22Rv1 (cell line): Measurements from ENCODE around the gene DHX15.

ENCODE experiments used
- H3K27ac ChIP-seq: fragments of 450-650 bp; 2 replicates; pipeline ENCODE4 v1.5.1; 2017
- ZFX ChIP-seq: fragments of 450-650 bp; IDR thresholded peaks from 2 replicates; pipeline ENCODE4 v1.6.1; 2017; ENCODE audit warnings: antibody characterized with exemption, borderline replicate concordance
- TF ChIP-seq, protein P1 (sequence below): fragments of 450-650 bp; IDR thresholded peaks from 2 replicates; pipeline ENCODE4 v1.5.1; 2017; ENCODE audit warnings: mild to moderate bottlenecking

Gene DHX15

DNA sequence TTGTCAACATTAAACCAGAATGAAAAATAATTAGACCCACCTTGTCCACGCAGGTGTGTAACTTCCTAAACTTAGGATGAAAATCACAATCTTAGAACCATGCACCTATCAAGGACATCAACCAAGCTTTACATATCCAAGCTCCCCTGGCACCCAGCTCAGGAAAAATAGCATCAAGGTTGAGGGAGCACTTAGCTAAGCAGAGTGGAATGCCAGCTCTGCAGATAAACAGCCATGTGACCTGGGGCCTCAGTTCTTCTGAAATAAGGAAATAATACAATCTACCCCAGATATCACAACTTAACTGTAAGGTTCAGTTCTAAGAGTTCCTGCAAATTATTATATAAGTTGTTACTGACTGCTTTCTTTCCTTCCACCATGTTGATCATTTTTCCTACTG lies 64.7 kb downstream of the DHX15 start:
- peak overlapping the region; percentile 18; the same call in 1 of the 2 replicates for H3K27ac ChIP-seq
- TF ChIP-seq, protein P1, sequence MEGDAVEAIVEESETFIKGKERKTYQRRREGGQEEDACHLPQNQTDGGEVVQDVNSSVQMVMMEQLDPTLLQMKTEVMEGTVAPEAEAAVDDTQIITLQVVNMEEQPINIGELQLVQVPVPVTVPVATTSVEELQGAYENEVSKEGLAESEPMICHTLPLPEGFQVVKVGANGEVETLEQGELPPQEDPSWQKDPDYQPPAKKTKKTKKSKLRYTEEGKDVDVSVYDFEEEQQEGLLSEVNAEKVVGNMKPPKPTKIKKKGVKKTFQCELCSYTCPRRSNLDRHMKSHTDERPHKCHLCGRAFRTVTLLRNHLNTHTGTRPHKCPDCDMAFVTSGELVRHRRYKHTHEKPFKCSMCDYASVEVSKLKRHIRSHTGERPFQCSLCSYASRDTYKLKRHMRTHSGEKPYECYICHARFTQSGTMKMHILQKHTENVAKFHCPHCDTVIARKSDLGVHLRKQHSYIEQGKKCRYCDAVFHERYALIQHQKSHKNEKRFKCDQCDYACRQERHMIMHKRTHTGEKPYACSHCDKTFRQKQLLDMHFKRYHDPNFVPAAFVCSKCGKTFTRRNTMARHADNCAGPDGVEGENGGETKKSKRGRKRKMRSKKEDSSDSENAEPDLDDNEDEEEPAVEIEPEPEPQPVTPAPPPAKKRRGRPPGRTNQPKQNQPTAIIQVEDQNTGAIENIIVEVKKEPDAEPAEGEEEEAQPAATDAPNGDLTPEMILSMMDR, result no peak
- no peak for TF ChIP-seq ZFX

DNA sequence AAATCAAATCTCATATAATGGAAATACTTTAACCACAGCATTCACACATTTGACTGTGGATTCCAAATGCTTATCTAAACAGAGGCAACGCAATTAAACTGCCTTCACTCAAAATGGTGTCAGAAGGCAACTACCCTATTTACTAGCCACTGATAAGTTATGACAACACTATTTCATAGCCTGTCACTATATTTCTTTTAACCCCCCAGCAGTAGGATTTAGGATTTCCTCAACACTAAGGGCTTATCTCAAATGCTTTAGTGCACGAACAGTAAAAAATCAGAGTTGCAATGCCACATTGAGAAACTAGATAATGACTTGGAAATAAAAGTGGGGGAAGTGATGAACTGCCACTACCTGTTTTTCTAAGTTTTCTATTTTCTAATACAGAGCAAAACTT lies 66.7 kb downstream of the DHX15 start:
- TF ChIP-seq, protein P1, result no peak

DNA sequence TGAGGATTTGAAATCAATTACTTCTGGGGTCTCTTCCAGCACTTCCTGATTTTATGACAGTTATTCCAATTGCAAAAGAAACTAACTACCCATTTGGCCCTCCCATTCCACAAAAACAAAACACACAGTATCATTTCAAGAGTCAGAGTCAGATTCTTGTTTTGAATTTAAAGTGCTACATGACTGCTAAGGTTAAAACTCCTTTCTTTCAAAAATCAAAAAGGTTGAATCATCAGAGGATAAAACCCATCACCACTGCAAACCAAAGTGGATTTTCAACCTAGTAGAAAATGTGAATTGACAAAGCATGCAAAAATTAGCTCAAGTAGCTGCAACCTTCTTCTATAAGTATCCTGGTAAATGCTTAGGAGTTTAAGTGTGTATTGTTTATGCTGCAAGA lies 67.4 kb downstream of the DHX15 start:
- TF ChIP-seq ZFX, result no peak
- TF ChIP-seq, protein P1, result no peak

More for the DNA sequence above, 66.7 kb downstream of the DHX15 start:
- H3K27ac ChIP-seq, result 0 out of 2 replicates have a peak overlapping the region, but pooled peaks have one; percentile 37

DNA sequence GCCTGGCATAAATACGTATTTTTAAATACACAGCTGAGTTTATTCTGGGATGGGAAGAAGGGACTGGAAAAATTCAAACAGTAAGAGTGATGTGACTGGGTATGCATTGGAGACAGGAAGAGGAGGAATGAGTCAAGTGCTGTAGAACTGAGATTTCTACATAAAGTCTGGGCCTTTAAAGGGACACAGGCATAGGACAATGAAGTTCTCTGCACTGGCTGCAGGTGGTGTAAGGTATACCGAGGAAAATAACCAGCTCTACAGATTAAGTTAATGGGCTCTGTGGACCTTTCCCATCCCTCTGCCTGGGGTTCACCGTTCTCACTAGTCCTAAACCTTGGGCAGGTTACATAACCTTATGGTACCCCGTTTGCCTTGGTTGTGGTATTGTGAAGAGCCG lies 68.7 kb downstream of the DHX15 start:
- TF ChIP-seq ZFX, result no peak
- TF ChIP-seq, protein P1, result no peak
- H3K27ac ChIP-seq, result no peak overlapping the region

More for the DNA sequence above, 67.4 kb downstream of the DHX15 start:
- H3K27ac ChIP-seq, result no peak overlapping the region

DNA sequence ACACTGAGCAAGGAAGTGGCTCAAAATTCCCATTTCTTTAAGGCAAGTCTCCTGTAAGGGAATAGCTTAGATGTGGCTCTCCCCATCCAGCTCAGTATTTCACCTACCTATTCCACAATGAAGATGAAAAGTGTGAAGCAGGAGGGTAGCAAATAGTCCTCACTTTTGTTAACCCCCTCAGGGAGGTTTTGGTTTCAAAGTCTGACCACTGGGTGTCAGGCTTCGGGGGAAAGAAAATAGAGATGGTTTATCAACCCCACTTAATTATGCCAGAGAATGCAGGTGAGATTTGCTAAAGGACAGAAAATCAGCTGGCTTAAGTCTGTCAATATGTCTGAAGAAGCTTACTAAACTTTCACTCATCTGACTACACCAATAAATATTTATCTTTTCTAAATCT lies 69.5 kb downstream of the DHX15 start:
- no peak overlapping the region for H3K27ac ChIP-seq
- no peak for TF ChIP-seq ZFX
- TF ChIP-seq, protein P1, result peak; percentile 31

DNA sequence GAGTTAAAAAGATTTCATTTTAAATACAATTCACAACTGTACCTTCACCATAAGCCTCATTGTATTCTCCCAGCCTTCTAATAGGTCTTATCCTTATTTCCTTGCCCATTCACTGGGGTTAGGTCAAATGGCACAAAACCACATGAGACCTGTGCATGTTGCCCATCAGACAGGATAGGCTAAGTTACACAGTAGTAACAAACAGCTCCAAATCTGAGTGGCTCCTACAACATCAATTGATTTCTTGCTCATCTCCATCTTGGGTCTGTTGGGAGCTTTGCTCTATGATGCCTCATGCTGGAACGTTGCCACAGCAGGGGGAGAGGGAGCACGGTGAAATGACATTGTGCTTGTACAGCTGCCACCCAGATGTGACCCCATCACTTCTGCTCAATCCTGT lies 70.6 kb downstream of the DHX15 start:
- no peak overlapping the region for H3K27ac ChIP-seq
- TF ChIP-seq, protein P1, result no peak
- TF ChIP-seq ZFX, result no peak

DNA sequence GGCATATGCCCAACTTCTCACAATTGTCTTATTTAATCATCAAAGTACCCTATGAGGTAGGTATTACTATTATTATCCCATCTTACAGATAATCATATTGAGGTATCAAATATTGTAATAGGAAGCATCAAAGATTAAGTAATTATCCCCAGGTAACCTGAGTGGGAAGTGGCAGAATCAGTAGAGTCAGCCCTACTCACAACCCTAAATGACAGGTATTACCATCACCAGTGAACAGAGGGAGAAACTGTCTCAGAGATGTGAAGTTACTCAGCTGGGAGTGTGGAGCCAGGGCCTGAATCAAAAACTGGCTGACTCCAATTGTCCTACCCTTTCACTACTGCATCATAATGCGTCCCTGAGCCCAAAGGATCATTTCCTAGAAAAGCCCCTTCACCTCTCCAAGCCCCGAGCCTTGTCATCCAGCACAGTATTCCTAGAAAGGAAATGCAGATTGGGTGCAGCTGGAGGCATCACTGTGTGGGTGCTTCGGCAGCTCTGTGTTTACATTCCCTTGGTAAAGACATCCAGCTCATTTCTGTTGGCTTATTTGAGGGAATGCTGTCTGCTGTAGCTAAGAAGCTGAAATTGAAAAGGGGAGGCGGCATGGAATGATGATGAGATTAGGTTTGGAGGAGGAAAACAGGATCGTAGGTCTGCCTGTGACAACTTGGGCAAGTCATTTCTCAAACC lies 72.8 kb downstream of the DHX15 start:
- H3K27ac ChIP-seq, result no peak overlapping the region
- TF ChIP-seq ZFX, result no peak
- TF ChIP-seq, protein P1, result no peak
